ENCODE results near the gene EDN3. TPM values are rescaled to one million over a fixed set of nuclear protein-coding genes. Genes with fewer than 3 reads are reported as not detected.

The EDN3 gene
- total and polyA plus RNA-seq, 2 experiments from 2014 or later: not detected

DNA sequence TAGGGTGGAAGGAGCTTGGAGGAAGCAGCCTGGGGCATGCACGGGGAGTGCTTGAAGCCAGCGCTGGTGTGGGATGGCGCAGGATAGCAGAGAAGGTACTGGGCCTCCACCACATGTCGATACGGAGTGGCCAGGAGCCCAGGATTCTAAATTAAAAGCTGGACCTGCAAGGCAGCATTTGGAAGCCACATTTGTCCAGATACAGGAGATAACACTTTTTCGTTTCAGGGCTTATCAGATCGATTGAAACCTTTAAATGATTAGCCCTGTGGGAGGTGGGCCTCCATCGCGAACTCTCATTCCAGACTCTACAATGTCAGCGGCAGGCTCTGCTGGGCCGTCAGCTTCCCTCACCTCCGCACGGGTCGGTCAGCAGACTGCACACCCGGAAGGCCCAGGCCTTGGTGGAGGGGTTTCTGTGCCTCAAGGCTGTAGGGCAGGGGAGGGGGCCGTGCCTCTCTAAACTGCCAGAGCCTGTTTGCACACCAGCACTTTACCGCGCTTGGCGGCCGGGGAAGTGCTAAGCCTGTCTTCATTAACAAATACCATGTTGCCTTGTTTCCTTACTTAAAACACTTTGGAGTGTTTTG, 17.9 kb downstream of the EDN3 start:
- TF ChIP-seq, protein P1, sequence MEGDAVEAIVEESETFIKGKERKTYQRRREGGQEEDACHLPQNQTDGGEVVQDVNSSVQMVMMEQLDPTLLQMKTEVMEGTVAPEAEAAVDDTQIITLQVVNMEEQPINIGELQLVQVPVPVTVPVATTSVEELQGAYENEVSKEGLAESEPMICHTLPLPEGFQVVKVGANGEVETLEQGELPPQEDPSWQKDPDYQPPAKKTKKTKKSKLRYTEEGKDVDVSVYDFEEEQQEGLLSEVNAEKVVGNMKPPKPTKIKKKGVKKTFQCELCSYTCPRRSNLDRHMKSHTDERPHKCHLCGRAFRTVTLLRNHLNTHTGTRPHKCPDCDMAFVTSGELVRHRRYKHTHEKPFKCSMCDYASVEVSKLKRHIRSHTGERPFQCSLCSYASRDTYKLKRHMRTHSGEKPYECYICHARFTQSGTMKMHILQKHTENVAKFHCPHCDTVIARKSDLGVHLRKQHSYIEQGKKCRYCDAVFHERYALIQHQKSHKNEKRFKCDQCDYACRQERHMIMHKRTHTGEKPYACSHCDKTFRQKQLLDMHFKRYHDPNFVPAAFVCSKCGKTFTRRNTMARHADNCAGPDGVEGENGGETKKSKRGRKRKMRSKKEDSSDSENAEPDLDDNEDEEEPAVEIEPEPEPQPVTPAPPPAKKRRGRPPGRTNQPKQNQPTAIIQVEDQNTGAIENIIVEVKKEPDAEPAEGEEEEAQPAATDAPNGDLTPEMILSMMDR (IDR thresholded peaks at IDR 0.05; ENCODE audit: low read depth, low read length): no peak
- H3K4me1 ChIP-seq (ENCODE audit: low read depth): no peaks in the 10 kb centered on the region
- no peak overlapping the region for H3K4me3 ChIP-seq
- DNase-seq (ENCODE audit: low read depth in 1 of 2, low spot score in 1 of 2): no peak
- H3K27ac ChIP-seq: no peak overlapping the region
- peaks cover 41% of the 10 kb centered on the region for H3K27me3 ChIP-seq
- H3K9me3 ChIP-seq (ENCODE audit: low read depth): no peaks in the 10 kb centered on the region
- no peaks in the 10 kb centered on the region for H3K36me3 ChIP-seq

DNA sequence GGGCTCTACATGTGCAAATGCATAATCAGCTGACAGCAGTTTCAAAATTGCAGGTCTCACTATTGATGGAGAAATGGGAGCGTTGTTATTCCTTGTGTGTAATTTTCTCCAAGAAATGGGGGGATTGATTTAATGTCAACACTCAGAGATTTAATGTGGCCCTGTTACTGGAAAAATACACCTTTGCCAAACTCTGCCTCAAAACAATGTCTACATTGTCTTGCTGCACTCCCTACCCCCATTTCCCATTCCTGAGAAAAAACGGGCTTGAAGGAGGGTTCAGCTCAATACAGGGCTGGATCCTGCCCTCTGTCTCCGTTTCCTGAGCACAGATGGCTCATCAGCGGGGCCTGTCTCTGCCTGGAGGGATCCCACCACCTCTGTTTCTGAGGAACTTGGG, 18.4 kb downstream of the EDN3 start:
- DNase-seq (ENCODE audit: low read depth in 1 of 2, low spot score in 1 of 2): no peak
- peaks cover 46% of the 10 kb centered on the region for H3K27me3 ChIP-seq
- no peak overlapping the region for H3K4me3 ChIP-seq
- no peaks in the 10 kb centered on the region for H3K9me3 ChIP-seq (ENCODE audit: low read depth)
- H3K4me1 ChIP-seq (ENCODE audit: low read depth): no peaks in the 10 kb centered on the region
- H3K27ac ChIP-seq: no peak overlapping the region
- TF ChIP-seq, protein P1 (IDR thresholded peaks at IDR 0.05; ENCODE audit: low read depth, low read length): no peak
- H3K36me3 ChIP-seq: no peaks in the 10 kb centered on the region

DNA sequence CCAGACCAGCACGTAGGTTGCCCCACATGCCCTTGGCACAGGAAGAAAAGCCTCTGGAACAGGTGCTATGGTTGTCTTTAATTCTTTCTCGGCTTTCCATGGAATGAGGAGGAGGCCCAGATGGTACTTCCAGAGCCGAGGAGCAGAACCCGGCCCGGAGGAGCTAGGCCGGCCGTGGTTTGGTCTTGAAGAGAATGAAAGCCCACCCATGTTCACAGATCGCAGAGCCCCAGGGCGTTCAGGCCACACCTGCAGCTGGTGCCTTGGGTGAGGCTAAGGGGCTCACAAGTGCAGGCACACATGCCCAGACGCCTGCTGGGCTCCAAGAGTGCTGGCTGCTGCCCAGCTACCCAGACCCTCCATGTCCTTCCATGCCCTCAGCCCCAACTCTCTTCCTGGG, 20.0 kb downstream of the EDN3 start:
- Histone ChIP-seq H3K4me3 (no peak overlapping the region), H3K9me3 (ENCODE audit: low read depth) (no peaks in the 10 kb centered on the region), H3K27ac (no peak overlapping the region), H3K27me3 (peaks cover 62% of the 10 kb centered on the region), H3K4me1 (ENCODE audit: low read depth) (no peaks in the 10 kb centered on the region), H3K36me3 (no peaks in the 10 kb centered on the region)
- DNase-seq (ENCODE audit: low read depth in 1 of 2, low spot score in 1 of 2): no peak
- TF ChIP-seq, protein P1 (IDR thresholded peaks at IDR 0.05; ENCODE audit: low read depth, low read length): no peak

DNA sequence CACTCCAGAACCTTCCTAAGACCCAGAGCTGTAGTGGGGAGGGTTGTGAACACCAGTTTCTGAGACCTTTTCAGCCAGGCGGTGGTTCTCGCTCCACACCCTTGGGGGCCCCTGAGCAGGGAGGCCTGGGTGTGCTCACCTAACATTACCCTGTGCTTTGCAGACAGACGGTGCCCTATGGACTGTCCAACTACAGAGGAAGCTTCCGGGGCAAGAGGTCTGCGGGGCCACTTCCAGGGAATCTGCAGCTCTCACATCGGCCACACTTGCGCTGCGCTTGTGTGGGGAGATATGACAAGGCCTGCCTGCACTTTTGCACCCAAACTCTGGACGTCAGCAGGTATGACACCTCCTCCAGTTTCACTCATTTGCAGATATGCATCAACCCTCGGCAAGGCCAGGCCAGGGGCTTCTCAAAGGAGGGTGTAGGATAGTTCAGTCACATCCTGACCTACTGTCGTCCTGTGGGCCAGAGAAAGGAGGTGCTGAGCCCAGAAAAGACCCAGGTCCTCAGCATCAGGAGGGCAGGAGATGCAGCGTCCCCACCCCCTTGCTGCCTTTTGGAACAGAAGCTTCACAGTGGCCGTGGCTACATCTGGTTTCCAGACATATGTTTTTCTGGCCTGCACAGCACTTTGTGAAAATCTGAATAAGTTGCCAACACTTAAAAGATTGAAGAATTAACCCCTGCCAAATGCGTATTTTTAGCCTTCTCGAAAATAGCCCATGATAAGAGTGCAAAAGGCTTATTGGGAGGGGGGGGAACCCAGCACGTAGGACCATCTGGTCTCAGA, 20.6 kb downstream of the EDN3 start:
- Histone ChIP-seq H3K36me3 (no peaks in the 10 kb centered on the region), H3K27ac (no peak overlapping the region), H3K9me3 (ENCODE audit: low read depth) (no peaks in the 10 kb centered on the region), H3K4me3 (no peak overlapping the region), H3K4me1 (ENCODE audit: low read depth) (no peaks in the 10 kb centered on the region), H3K27me3 (peaks cover 69% of the 10 kb centered on the region)
- no peak for DNase-seq (ENCODE audit: low read depth in 1 of 2, low spot score in 1 of 2)
- TF ChIP-seq, protein P1 (IDR thresholded peaks at IDR 0.05; ENCODE audit: low read depth, low read length): no peak

DNA sequence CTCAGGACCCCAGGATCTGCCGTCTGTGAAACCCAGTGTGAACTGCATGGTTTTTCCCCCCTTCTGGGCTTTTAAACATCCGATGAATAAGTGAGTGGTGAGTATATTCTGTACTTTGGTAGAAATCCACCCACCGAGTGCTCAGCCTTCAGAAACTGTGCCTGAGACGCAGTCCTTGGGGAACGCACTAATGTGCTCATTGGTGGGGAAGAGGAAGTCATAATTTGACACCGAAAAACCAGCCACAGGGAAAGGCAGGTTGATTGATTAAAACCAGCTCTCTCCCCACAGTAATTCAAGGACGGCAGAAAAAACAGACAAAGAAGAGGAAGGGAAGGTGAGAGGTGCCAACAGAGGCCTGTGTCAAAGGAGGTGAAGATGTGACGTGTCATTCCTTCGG, 21.7 kb downstream of the EDN3 start:
- TF ChIP-seq, protein P1 (IDR thresholded peaks at IDR 0.05; ENCODE audit: low read depth, low read length): no peak
- no peaks in the 10 kb centered on the region for H3K9me3 ChIP-seq (ENCODE audit: low read depth)
- H3K27me3 ChIP-seq: peaks cover 79% of the 10 kb centered on the region
- H3K27ac ChIP-seq: no peak overlapping the region
- no peak overlapping the region for H3K4me3 ChIP-seq
- no peak for DNase-seq (ENCODE audit: low read depth in 1 of 2, low spot score in 1 of 2)
- no peaks in the 10 kb centered on the region for H3K36me3 ChIP-seq
- H3K4me1 ChIP-seq (ENCODE audit: low read depth): no peaks in the 10 kb centered on the region

All from cardiac muscle cell (in vitro differentiated cells and primary cell).